GM13977 (cell line): Measurements from ENCODE around the gene RNGTT.

Experiments
- DNase-seq: peaks from one replicate; pipeline ENCODE4 v3.0.0; 2012; ENCODE audit warnings: low spot score
- CTCF ChIP-seq: IDR thresholded peaks from 2 replicates; pipeline ENCODE4 v1.5.1; 2012; ENCODE audit warnings: mild to moderate bottlenecking, control low read depth; ENCODE audit not compliant: insufficient read depth; ENCODE audit errors: extremely low read depth, missing control alignments
- in situ Hi-C: fragments of 300-500 bp; cut with MboI; formaldehyde crosslinking; loops from one replicate; pipeline ENCODE4 v1.12.0; 2022; ENCODE audit warnings: low sequenced_read_pairs, low pct_unique_long_range_greater_than_20kb, mixed read lengths, inconsistent platforms; ENCODE audit not compliant: unreplicated experiment

Gene RNGTT

GRCh38 chr6:88574651-88575050 lies 388.8 kb downstream of the RNGTT start:
- DNase-seq, result no peak
- no peak for TF ChIP-seq CTCF
- in situ Hi-C loops, result no loop called here

DNA sequence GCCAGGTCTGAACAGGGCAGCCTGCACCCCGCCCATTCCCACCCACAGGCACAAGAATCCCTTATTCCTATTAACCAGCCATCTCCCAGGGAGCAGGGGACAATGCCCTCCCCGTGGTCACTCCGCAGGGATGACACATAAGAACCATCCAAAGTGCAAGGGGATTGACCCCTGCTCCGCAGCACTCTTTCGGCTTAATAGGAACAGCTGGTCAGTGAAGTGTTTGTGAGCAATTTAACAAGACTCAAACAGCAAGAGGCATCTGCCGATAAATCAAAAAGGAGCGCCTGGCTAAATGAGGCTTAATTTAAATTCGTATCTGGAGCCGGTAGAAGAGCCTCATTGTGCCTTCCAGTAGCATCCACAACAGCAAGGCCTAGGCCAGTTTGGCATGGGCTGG lies 389.4 kb downstream of the RNGTT start:
- in situ Hi-C loops, result no loop called here
- DNase-seq, result no peak
- TF ChIP-seq CTCF, result no peak

DNA sequence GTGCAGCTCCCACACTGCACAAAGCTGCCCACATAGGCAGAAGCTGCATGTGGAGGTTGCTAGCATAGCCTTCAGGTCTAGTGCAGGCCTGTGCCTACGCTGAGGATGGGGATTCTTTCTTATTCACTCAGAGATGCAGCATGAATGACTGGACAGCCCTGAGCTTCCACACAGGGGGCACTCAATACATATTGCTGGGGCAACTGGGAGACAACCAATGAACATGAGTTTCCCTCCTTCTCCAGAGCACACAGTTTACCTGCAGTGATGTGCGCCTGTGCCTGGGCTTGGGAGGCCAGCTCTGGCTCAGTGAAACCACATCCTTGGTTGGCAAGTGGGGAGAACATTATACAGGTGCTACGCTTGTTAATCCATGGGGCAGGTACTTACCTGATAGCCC lies 389.9 kb downstream of the RNGTT start:
- in situ Hi-C loops, result no loop called here
- TF ChIP-seq CTCF, result no peak
- no peak for DNase-seq

GRCh38 chr6:88572449-88573139 lies 390.8 kb downstream of the RNGTT start:
- no peak for DNase-seq
- no peak for TF ChIP-seq CTCF
- in situ Hi-C loops, result no loop called here

GRCh38 chr6:88569959-88570358 lies 393.5 kb downstream of the RNGTT start:
- no peak for TF ChIP-seq CTCF
- in situ Hi-C loops, result no loop called here

GRCh38 chr6:88567696-88568095 lies 395.7 kb downstream of the RNGTT start:
- in situ Hi-C loops, result no loop called here
- no peak for TF ChIP-seq CTCF
- DNase-seq, result no peak

More at GRCh38 chr6:88569959-88570358, 393.5 kb downstream of the RNGTT start:
- no peak for DNase-seq
